T47D (cell line): ENCODE results near the gene SPP2.

Experiments
- DNase-seq, 2 experiments: peaks; one replicate each; pipeline versions ENCODE4 v3.0.0 to v3.0.0-alpha.2; 2011 to 2012; ENCODE audit warnings: low read depth in 1 of 2, low spot score in 1 of 2
- JUND ChIP-seq: IDR thresholded peaks from 2 replicates; pipeline ENCODE4 v1.6.1; 2012; ENCODE audit warnings: low read depth
- in situ Hi-C: cut with HindIII; loops from 2 replicates; pipeline ENCODE4 v1.10.0; 2016; ENCODE audit warnings: low sequenced_read_pairs, low pct_unique_long_range_greater_than_20kb

Gene SPP2

GRCh38 chr2:234025891-234026401 is 24.6 kb upstream of the SPP2 start:
- in situ Hi-C loops = no loop called here
- DNase-seq = no peak
- TF ChIP-seq JUND = no peak

- in situ Hi-C loops = no loop called here
- DNase-seq = no peak
- no peak for TF ChIP-seq JUND
These were observed 23.7 kb upstream of the SPP2 start for GRCh38 chr2:234026693-234027254.

GRCh38 chr2:234027641-234028040 is 22.9 kb upstream of the SPP2 start:
- no peak for TF ChIP-seq JUND
- DNase-seq = no peak
- in situ Hi-C loops = no loop called here

- in situ Hi-C loops = no loop called here
- no peak for TF ChIP-seq JUND
These were observed 21.3 kb upstream of the SPP2 start for GRCh38 chr2:234029150-234029733.

GRCh38 chr2:234031207-234031606 is 19.3 kb upstream of the SPP2 start:
- DNase-seq = no peak
- in situ Hi-C loops = no loop called here
- TF ChIP-seq JUND = no peak

More at GRCh38 chr2:234029150-234029733, 21.3 kb upstream of the SPP2 start:
- DNase-seq = no peak

GRCh38 chr2:234032279-234032856 is 18.1 kb upstream of the SPP2 start:
- no peak for DNase-seq
- no peak for TF ChIP-seq JUND
- in situ Hi-C loops = no loop called here

- no peak for DNase-seq
- in situ Hi-C loops = no loop called here
- TF ChIP-seq JUND = no peak
These were observed 17.3 kb upstream of the SPP2 start for GRCh38 chr2:234033174-234033573.

- in situ Hi-C loops = no loop called here
- no peak for TF ChIP-seq JUND
- DNase-seq = no peak
These were observed 16.6 kb upstream of the SPP2 start for GRCh38 chr2:234033885-234034284.

- DNase-seq = no peak
- TF ChIP-seq JUND = no peak
- in situ Hi-C loops = no loop called here
These were observed 12.3 kb upstream of the SPP2 start for GRCh38 chr2:234038076-234038802.

- in situ Hi-C loops = no loop called here
- TF ChIP-seq JUND = no peak
- no peak for DNase-seq
These were observed 6.3 kb upstream of the SPP2 start for GRCh38 chr2:234044157-234044556.

GRCh38 chr2:234046521-234046920 is 4.0 kb upstream of the SPP2 start:
- DNase-seq = no peak
- in situ Hi-C loops = no loop called here
- no peak for TF ChIP-seq JUND

GRCh38 chr2:234047361-234047760 is 3.1 kb upstream of the SPP2 start:
- no peak for DNase-seq
- TF ChIP-seq JUND = no peak
- in situ Hi-C loops = no loop called here

- no peak for TF ChIP-seq JUND
- in situ Hi-C loops = no loop called here
- DNase-seq = no peak
These were observed 2.5 kb upstream of the SPP2 start for GRCh38 chr2:234048049-234048448.
